H9 (cell line): ENCODE data around the gene TMEM181. TPM values are rescaled to one million over a fixed set of nuclear protein-coding genes. Genes with fewer than 3 reads are reported as not detected.
A peak's percentile ranks its signal among the peaks of the same experiment; 100 is the strongest.

Experiments used
- DNase-seq: peaks from one replicate; pipeline ENCODE4 v3.0.0-alpha.2; 2017
- H2AFZ ChIP-seq: one replicate; pipeline ENCODE4 v1.6.1; 2013; ENCODE audit warnings: mild to moderate bottlenecking, low read length, control low read depth, moderate library complexity
- H2AK5ac ChIP-seq: 2 replicates; pipeline ENCODE4 v1.6.1; 2013; ENCODE audit warnings: low read length, control low read depth, mixed read lengths; ENCODE audit not compliant: insufficient read length
- H2BK120ac ChIP-seq: one replicate; pipeline ENCODE4 v1.6.1; 2013; ENCODE audit warnings: low read depth, mild to moderate bottlenecking, low read length, control low read depth, inconsistent platforms; ENCODE audit not compliant: poor library complexity, severe bottlenecking
- H2BK12ac ChIP-seq: 2 replicates; pipeline ENCODE4 v1.6.1; 2013; ENCODE audit warnings: low read length, control low read depth, mixed read lengths, low read depth; ENCODE audit not compliant: insufficient read length
- H2BK15ac ChIP-seq: 2 replicates; pipeline ENCODE4 v1.6.1; 2013; ENCODE audit warnings: low read depth, low read length, control low read depth
- H2BK20ac ChIP-seq: one replicate; pipeline ENCODE4 v1.6.1; 2013; ENCODE audit warnings: low read depth, mild to moderate bottlenecking, low read length, control low read depth, inconsistent platforms; ENCODE audit not compliant: poor library complexity, severe bottlenecking
- H2BK5ac ChIP-seq: 2 replicates; pipeline ENCODE4 v1.6.1; 2013; ENCODE audit warnings: low read length, control low read depth, mixed read lengths; ENCODE audit not compliant: insufficient read length
- H3K14ac ChIP-seq: 2 replicates; pipeline ENCODE4 v1.6.1; 2013; ENCODE audit warnings: low read length, control low read depth; ENCODE audit not compliant: insufficient read depth
- H3K18ac ChIP-seq: 2 replicates; pipeline ENCODE4 v1.6.1; 2013; ENCODE audit warnings: low read depth, mild to moderate bottlenecking, mixed read lengths, low read length, control low read depth; ENCODE audit not compliant: insufficient read length
- H3K23ac ChIP-seq: 2 replicates; pipeline ENCODE4 v1.6.1; 2013; ENCODE audit warnings: low read length, control low read depth, mixed read lengths, low read depth; ENCODE audit not compliant: insufficient read length
- H3K23me2 ChIP-seq: 2 replicates; pipeline ENCODE4 v1.6.1; 2013; ENCODE audit warnings: low read depth, mild to moderate bottlenecking, mixed read lengths, low read length, control low read depth; ENCODE audit not compliant: insufficient read length, poor library complexity, severe bottlenecking
- H3K27ac ChIP-seq: 2 replicates; pipeline ENCODE4 v1.5.1; 2013; ENCODE audit warnings: low read length, control low read depth, mixed read lengths, low read depth; ENCODE audit not compliant: insufficient read length
- H3K27me3 ChIP-seq: 2 replicates; pipeline ENCODE4 v1.6.1; 2013; ENCODE audit warnings: low read length, control low read depth, inconsistent platforms; ENCODE audit not compliant: insufficient read depth
- H3K4ac ChIP-seq: 2 replicates; pipeline ENCODE4 v1.6.1; 2013; ENCODE audit warnings: low read depth, mild to moderate bottlenecking, control low read depth, inconsistent platforms, low read length, moderate library complexity
- H3K4me1 ChIP-seq: 2 replicates; pipeline ENCODE4 v1.6.1; 2013; ENCODE audit warnings: low read length, control low read depth, inconsistent platforms; ENCODE audit not compliant: insufficient read depth
- H3K4me2 ChIP-seq: 2 replicates; pipeline ENCODE4 v1.6.1; 2013; ENCODE audit warnings: low read length, control low read depth, mixed read lengths; ENCODE audit not compliant: insufficient read length, insufficient read depth
- H3K56ac ChIP-seq: 2 replicates; pipeline ENCODE4 v1.6.1; 2013; ENCODE audit warnings: low read depth, mild to moderate bottlenecking, mixed read lengths, low read length, control low read depth; ENCODE audit not compliant: insufficient read length
- H3K79me1 ChIP-seq: 2 replicates; pipeline ENCODE4 v1.6.1; 2013; ENCODE audit warnings: low read depth, mild to moderate bottlenecking, moderate library complexity, low read length, control low read depth, inconsistent platforms; ENCODE audit not compliant: insufficient read depth, poor library complexity, severe bottlenecking
- H3K79me2 ChIP-seq: 2 replicates; pipeline ENCODE4 v1.6.1; 2013; ENCODE audit warnings: low read length, control low read depth, inconsistent platforms; ENCODE audit not compliant: insufficient read depth
- H3K9ac ChIP-seq: 2 replicates; pipeline ENCODE4 v1.6.1; 2013; ENCODE audit warnings: low read length, control low read depth, mixed read lengths; ENCODE audit not compliant: insufficient read length; ENCODE audit errors: extremely low read depth
- H3K9me3 ChIP-seq: one replicate; pipeline ENCODE4 v1.6.1; 2013; ENCODE audit warnings: low read depth, low read length, inconsistent platforms; ENCODE audit not compliant: control insufficient read depth
- H3T11ph ChIP-seq: one replicate; pipeline ENCODE4 v1.6.1; 2013; ENCODE audit warnings: mild to moderate bottlenecking, low read length, control low read depth, inconsistent platforms
- H4K20me1 ChIP-seq: one replicate; pipeline ENCODE4 v1.6.1; 2013; ENCODE audit not compliant: control insufficient read depth, insufficient read length, insufficient read depth
- H4K5ac ChIP-seq: 2 replicates; pipeline ENCODE4 v1.6.1; 2013; ENCODE audit warnings: low read depth, mild to moderate bottlenecking, mixed read lengths, low read length, control low read depth; ENCODE audit not compliant: insufficient read length
- H4K8ac ChIP-seq: replicated peaks from 2 replicates; pipeline ENCODE4 v1.6.1; 2013; ENCODE audit warnings: low read length, control low read depth, mixed read lengths, low read depth; ENCODE audit not compliant: insufficient read length
- H4K91ac ChIP-seq: 2 replicates; pipeline ENCODE4 v1.6.1; 2013; ENCODE audit warnings: low read depth, mild to moderate bottlenecking, moderate library complexity, mixed read lengths, low read length, control low read depth; ENCODE audit not compliant: insufficient read length
- H3K27ac Mint-ChIP-seq, 3 experiments: 2 replicates in 2 of 3; 3 replicates in 1 of 3; pipeline ENCODE4 v1.8.0; 2020 to 2021; ENCODE audit warnings: mixed read lengths in 3 of 3, mild to moderate bottlenecking in 1 of 3, moderate library complexity in 1 of 3
- H3K27me3 Mint-ChIP-seq: 2 replicates; pipeline ENCODE4 v1.8.0; 2021; ENCODE audit warnings: low read depth, mild to moderate bottlenecking, moderate library complexity, mixed read lengths
- H3K36me3 Mint-ChIP-seq, 3 experiments: 2 replicates in 2 of 3; 3 replicates in 1 of 3; pipeline ENCODE4 v1.8.0; 2020 to 2021; ENCODE audit warnings: low read depth in 3 of 3, mixed read lengths in 3 of 3; ENCODE audit not compliant: insufficient read depth in 1 of 3
- H3K4me1 Mint-ChIP-seq, 2 experiments: 2 replicates each; pipeline ENCODE4 v1.8.0; 2020; ENCODE audit warnings: mixed read lengths in 2 of 2
- H3K4me3 Mint-ChIP-seq, 2 experiments: 2 replicates in 1 of 2; 3 replicates in 1 of 2; pipeline ENCODE4 v1.8.0; 2020 to 2021; ENCODE audit warnings: mild to moderate bottlenecking in 2 of 2, mixed read lengths in 2 of 2, moderate library complexity in 1 of 2
- H3K9me3 Mint-ChIP-seq, 2 experiments: 2 replicates in 1 of 2; 3 replicates in 1 of 2; pipeline ENCODE4 v1.8.0; 2020; ENCODE audit warnings: mild to moderate bottlenecking in 2 of 2, mixed read lengths in 2 of 2, moderate library complexity in 1 of 2
- WGBS: extraction: QIAGEN DNeasy Blood & Tissue Kit; methylation state at CpG from one replicate; pipeline ENCODE4 v1.1.7; 2013; ENCODE audit warnings: missing lambda C conversion rate, low lambda C conversion rate, mixed read lengths; ENCODE audit not compliant: insufficient read length; ENCODE audit errors: extremely low coverage; 5-methylcytosine and 5-hydroxymethylcytosine counted together
- total RNA-seq: library from RNA; stranded (reverse); gene quantifications from 2 replicates; pipeline ENCODE4 v1.2.1, GENCODE V29; 2021
- TF ChIP-seq, protein P1 (sequence below): fragments of 200-600 bp; sonication (generic); conservative IDR thresholded peaks from 3 replicates; pipeline ENCODE4 v1.8.0; 2021; ENCODE audit warnings: antibody characterized with exemption, mild to moderate bottlenecking

Gene TMEM181
- total RNA-seq, 1 experiment from 2014 or later: 24.4 TPM

DNA sequence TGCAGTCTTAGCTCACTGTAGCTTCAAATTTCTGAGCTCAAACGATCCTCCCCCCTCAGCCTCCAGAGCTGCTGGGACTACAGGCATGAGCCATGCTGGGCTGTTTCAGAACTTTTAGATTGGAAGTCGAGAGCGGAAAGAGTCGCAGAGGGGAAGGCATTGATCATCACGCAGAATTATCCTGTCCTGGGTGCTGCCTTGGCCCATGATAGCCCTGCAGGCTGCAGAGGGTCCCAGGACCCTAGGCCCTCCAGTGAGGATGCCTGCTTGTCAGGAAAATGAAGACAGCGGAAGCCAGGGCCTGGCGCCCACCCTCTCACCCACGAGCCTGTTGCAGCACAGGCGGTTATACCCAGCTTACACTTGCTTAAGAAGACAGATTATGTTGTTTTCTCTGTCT is 9.1 kb downstream of the TMEM181 start:
- no peak overlapping the region for H2BK120ac ChIP-seq
- WGBS: no CpG with 5 or more reads among the region's 9 CpGs
- H3K27me3 Mint-ChIP-seq: no peaks in the 10 kb centered on the region

More for the DNA sequence above, 9.1 kb downstream of the TMEM181 start:
- Histone ChIP-seq H3K23ac (no peak overlapping the region), H3T11ph (no peak overlapping the region), H2BK20ac (no peak overlapping the region), H4K20me1 (no peaks in the 10 kb centered on the region), H3K4ac (no peak overlapping the region), H3K23me2 (no peaks in the 10 kb centered on the region), H2BK5ac (no peak overlapping the region), H3K14ac (no peak overlapping the region), H4K8ac (no peak overlapping the region), H2BK15ac (no peak overlapping the region), H3K79me2 (peaks cover 17% of the 10 kb centered on the region; the same call in 1 of the 2 replicates), H3K9me3 (no peaks in the 10 kb centered on the region), H3K9ac (no peak overlapping the region), H2AFZ (no peak overlapping the region), H3K56ac (no peak overlapping the region), H3K27me3 (no peaks in the 10 kb centered on the region), H3K27ac (no peak overlapping the region), H2BK12ac (no peak overlapping the region), H3K18ac (no peak overlapping the region), H4K5ac (no peak overlapping the region), H3K4me1 (no peaks in the 10 kb centered on the region; the same call in 1 of the 2 replicates), H4K91ac (no peak overlapping the region), H3K4me2 (no peak overlapping the region), H2AK5ac (no peak overlapping the region), H3K79me1 (peaks cover 3% of the 10 kb centered on the region)
- no peak overlapping the region for H3K4me3 Mint-ChIP-seq
- TF ChIP-seq, protein P1, sequence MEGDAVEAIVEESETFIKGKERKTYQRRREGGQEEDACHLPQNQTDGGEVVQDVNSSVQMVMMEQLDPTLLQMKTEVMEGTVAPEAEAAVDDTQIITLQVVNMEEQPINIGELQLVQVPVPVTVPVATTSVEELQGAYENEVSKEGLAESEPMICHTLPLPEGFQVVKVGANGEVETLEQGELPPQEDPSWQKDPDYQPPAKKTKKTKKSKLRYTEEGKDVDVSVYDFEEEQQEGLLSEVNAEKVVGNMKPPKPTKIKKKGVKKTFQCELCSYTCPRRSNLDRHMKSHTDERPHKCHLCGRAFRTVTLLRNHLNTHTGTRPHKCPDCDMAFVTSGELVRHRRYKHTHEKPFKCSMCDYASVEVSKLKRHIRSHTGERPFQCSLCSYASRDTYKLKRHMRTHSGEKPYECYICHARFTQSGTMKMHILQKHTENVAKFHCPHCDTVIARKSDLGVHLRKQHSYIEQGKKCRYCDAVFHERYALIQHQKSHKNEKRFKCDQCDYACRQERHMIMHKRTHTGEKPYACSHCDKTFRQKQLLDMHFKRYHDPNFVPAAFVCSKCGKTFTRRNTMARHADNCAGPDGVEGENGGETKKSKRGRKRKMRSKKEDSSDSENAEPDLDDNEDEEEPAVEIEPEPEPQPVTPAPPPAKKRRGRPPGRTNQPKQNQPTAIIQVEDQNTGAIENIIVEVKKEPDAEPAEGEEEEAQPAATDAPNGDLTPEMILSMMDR: no peak
- peaks cover 5 to 17% (median 14%) of the 10 kb centered on the region in 3 experiments; a peak in 5 of 7 replicates for H3K36me3 Mint-ChIP-seq
- H3K27ac Mint-ChIP-seq: peak overlapping the region in 1 of 3 experiments; percentile 17; a peak in 2 of 7 replicates
- no peak for DNase-seq
- H3K4me1 Mint-ChIP-seq: peaks cover 30 to 43% of the 10 kb centered on the region in 2 experiments
- H3K9me3 Mint-ChIP-seq: no peaks in the 10 kb centered on the region
